HG03095 (cell line): ENCODE data around the gene SERPINA12.

ENCODE experiments used
- ATAC-seq: cut with Tn5 transposase; IDR thresholded peaks from one replicate; pipeline ENCODE4 v1.9.1; 2021; ENCODE audit warnings: moderate library complexity; ENCODE audit not compliant: unreplicated experiment

SERPINA12 gene

DNA sequence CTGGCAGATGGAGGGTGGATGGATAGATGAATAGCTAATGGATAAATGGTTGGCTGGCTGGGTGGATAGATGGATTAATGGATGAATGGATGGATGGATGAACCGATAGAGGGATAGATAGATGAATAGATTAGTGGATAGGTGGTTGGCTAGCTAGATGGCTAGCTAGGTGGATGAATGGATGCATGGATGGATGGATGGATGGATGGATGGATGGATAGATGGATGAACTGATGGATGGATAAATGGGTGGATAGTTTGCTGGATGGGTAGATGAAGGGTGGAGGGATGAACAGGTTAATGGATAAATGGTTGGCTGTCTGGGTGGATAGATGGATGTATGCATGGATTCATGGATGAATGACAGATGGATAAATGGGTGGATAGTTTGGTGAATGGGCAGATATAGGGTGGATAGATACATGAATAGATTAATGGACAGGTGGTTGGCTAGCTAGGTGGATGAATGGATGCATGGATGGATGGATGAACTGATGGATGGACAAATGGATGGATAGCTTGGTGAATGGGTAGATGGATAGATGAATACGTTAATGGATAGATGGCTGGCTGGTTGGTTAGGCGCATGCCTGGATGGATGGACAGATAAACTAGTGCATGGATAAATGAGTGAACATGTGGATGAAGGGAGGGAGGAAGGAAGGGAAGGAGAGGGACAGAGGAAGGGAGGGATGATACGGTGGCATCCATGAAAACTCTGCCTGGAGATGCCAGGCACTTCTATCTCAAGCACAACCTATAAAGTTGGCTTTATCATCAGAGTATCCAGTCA is 41.3 kb downstream of the SERPINA12 start:
- ATAC-seq: no peak

GRCh38 chr14:94466706-94467370 is 42.4 kb downstream of the SERPINA12 start:
- ATAC-seq: no peak

DNA sequence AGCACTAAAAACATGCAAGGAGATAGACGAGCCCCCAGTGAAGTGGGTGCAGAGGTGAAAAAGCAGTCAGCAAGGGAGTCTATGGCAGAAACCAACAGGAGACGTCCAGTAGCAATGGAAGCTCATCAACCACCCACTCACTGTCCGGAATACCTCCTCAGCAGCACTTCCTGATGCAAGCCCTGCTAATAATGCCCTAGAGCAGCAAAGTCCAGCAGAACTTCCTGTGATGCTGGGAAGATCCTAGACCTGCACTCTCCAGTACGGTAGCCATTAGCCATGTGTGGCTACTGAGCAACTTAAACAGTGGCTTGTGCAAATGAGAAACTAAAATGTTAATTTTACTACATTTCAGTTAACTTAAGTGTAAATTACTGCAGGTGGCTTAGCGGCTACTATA is 44.2 kb downstream of the SERPINA12 start:
- no peak for ATAC-seq

DNA sequence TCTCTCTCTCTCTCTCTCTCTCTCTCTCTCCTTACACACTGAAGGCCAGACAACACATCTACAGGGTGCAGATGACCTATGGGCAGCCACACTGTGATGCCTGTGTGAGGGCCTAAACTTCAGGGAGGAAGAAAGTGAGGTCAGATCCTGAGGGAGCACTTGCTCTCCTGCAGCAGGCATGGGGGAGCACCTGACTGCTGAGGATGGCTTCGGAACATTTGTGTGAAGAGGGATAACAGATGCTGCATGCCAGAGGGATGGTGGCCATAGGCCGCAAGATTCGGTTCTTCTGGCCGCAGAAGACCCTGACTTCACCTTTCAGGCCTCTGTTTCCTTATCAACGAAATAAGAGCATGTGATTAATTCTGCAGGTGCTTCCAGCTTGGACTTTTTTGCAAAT is 45.0 kb downstream of the SERPINA12 start:
- no peak for ATAC-seq

DNA sequence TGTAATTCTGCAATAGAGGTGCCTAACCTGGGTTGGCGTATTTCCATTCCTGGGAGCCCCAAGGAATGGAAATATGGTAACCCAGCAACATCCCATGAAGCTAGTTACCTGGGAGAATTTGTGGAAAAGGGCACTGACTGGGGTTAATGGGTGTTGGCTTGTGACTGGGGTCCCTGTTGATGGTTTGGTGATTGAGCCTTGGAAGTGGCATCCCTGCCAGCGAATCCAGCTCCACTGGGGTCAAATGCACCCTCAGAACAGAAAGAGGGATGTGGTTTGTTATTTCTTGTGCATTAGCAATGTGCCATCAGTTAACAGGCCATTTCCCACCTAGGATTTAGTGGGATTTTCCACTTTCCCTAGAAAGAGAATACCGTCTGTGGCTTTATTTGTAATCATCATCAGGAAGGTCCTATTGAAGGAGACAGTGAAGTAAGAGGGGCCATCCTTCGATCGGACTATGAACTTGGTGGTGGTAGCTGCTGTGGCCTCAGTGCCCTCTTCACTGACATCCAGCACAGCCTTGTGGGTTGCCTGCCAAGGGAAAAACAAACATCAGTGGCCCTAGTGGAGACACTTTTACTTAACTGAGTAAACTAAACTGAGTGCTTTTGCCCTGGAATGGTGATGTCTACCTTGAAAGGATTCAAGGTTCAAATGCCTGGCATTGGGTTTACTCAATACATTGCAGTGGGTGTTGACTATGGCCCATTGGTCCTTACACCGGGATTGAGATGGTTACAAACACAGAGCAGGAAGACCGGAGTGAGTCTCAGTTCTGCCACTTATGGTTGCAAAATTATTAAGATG is 46.3 kb downstream of the SERPINA12 start:
- ATAC-seq: no peak

- no peak for ATAC-seq
These were observed 47.1 kb downstream of the SERPINA12 start for GRCh38 chr14:94462219-94462551.

GRCh38 chr14:94461526-94462218 is 47.6 kb downstream of the SERPINA12 start:
- no peak for ATAC-seq

DNA sequence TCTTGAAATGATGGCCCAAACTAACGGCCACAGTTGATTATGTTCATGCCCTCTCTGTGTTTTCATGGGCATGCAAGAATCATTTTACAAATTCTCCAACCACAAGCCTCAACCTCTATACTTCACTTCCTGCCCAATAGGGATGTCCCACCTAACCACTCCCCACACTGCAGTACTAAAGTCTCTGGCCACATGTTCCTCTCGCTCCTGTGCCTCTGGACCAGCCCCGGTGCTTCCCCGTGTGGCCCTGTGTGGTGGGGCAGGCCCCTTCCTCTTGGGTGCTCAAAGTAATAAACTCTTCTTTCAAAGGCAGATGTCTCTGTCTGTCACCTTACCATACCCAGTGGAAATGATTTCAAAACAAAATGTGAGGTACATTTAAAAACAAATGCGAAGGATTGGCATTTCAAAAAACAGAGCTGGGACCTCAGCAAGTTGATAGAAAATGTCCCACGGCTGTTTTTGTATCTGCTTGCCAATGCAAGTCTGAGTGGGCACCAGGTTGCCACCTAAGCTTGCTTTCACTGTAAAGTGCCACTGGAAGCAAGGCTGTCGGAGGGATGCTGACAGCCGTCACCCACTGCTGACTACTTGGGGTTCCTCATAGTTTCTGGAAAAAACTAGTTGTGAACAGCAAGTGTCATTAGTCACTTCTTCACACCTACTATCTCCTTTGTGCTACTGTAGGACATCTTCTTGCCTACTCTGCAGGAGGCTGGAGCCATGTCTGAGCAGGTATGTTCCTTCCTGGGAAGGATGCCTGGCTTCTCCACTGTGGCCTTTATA is 48.4 kb downstream of the SERPINA12 start:
- ATAC-seq: no peak

DNA sequence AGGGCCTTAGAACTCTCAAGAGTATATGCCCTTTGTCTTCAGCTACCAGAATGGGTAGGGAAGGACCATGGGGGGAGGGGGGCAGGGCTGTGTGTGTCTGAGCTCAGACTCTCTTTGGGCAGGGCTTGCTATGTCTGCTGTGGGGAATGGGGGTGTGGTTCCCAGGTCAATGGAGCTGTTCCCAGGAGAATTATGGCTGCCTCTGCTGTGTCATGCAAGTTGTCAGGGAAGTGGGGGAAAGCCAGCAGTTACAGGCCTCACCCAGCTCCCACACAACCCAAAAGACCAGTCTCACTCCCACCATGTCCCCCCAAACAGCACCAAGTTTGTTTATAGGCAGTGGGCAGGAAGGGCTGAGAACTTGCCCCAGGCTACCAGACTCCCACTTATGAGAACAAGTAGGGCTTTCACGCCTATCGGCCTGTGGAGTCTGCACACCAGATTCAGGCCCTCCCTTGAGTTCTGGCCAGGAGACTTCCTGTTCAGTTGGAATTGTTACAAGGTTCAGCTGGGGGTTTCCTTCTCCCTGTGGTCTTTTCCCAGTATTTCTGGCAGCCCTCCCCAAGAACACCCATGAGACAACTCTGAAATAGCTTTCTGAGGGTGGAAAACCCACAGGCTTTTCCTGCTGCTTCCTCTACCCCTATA is 50.6 kb downstream of the SERPINA12 start:
- no peak for ATAC-seq

DNA sequence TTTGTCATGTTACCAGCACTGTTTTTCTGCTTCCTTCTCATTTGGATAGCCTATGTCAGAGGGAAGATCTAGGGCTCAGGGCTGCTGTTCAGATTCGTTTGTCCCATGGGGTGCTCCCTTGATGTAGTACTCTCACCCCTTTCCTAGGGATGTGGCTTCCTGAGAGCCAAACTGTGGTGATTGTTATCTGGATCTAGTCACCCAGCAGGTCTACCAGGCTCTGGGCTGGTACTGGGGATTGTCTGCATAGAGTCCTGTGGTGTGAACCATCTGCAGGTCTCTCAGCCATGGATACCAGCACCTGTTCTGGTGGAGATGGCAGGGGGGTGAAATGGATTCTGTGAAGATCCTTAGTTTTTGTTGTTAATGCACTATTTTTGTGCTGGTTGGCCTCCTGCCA is 51.2 kb downstream of the SERPINA12 start:
- no peak for ATAC-seq

DNA sequence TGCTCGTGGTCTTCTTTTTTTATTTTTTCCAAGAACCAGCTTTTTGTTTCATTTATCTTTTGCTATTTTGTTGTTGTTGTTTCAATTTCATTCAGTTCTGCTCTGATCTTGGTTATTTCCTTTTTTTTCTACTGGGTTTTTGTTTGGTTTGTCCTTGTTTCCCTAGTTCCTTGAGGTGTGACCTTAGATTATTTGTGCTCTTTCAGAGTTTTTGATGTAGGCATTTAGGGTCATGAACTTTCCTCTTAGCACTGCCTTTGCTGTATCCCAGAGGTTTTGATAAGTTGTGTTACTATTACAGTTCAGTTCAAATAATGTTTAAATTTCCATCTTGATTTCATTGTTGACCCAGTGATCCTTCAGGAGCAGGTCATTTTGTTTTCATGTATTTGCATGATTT is 53.3 kb downstream of the SERPINA12 start:
- no peak for ATAC-seq

DNA sequence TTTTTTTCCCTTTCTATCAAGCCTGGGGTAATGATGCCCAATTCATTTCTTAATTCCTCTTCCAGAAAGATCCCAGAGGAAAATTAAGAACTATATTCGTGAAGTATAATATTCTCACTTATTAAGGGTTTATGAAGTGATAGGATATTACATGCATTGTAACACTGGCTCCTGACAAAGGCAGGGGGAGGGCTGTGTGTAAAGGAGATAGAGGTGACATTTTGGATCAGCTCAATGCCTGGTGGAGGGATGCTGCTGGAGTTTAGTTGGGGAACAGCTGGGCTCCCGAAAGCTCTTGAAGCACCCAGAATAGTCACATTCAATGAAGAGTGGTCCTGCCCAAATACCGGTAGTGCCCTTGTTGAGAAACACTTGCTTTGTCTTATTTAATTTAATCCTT is 57.4 kb downstream of the SERPINA12 start:
- no peak for ATAC-seq

DNA sequence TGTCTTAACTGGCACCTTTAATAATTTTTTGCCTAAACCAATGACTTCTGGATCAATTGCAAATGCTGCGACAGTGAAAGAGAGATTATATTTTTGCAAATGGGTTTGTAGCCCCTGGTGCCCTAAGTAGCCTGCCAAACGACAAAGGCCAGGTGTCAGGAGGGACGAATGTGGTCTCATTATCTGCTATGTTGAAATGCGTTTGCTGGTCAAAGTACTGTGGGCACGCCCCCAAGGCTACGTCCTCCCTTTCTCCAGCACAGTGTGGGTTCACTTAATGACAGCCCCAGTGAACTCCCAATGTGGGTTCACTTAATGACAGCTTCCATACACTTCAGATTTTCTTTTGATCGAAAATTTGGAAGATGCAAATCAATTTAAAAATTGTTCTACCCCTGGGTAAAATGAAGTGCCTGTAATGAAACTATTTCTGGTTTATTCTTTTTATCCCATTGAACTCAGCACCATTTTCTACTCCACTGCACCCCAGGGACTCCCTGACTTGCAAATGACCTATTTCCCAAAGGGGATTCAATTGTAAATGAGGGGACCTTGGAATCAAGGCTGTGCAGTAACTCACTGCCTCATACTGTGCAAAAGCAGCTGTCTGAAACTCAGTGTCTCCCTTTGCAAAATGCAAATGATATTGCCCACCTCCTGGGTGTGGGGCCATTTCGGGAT is 58.0 kb downstream of the SERPINA12 start:
- ATAC-seq: no peak

- no peak for ATAC-seq
These were observed 58.6 kb downstream of the SERPINA12 start for GRCh38 chr14:94450722-94451090.

DNA sequence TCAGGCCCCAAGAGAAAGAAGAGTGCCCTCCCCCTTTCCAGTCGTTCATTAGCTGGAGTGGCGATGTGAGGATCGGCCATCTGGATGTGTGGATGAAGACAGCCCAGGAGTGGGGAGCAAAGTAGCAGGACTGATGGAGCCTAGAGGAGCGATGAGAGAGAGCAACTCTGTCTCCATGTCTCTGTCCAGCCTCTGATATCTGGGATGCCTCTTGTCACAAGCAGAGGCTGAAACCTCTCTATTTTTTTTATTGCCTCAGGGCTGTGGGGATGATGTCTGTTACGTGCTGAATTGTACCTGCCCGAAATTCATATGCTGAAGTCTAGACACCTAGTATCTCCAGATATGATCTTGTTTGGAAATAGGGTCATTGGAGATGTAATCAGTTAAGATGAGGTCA is 59.3 kb downstream of the SERPINA12 start:
- no peak for ATAC-seq

DNA sequence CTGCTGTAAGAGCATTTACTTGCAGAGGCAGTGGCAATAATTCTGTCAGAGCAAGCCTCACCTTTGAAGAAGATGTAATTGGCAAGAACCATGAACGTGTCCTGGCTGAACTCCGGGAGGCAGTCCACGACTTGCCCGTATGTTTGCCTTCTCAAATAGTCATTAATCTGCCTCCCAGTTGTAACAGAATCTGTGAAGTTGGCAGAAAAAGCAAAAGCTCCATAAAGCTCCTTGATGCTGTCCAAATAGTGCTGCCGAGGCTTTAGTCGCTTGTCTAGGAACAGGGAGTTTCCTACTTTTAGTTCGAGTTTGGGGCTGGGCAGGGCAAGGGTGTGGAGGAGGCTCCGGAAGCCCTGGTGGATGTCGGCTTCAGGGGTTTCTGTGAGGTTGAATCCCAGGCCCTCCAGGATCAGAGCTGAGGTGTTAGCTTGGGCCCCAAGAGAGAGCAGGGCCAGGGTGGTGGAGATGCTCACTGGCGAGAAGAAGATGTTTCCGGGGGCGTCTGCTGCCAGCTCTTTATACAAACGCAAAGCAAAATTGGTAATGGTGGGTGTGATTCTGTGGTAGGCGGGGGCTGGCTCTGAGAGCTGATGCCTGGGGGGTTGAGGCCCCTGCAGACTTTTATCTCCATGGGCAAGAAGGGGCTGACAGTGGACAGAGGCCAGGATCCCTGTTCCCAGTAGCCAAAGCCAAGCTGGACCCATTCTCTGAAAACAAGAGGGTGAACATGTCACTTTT is 61.0 kb downstream of the SERPINA12 start:
- no peak for ATAC-seq

DNA sequence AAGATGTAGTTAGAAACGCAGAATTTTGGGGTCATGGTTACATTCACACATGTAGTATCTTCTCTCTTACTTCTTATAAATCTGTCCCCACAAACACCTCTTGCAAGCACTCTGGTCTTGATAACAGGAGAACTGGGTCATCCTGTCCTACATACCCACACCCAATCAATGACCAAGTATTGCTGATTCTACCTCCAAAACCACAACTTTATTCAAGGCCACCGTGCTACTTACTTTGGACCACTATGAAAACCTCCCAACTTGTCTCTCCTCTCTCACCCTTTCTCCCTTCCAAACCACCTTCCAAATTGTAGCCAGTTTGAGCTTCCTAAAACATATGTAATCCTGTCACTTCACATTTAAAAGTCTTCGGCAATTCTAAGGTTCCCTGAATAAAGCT is 62.1 kb downstream of the SERPINA12 start:
- ATAC-seq: no peak

- ATAC-seq: no peak
These were observed 63.1 kb downstream of the SERPINA12 start for GRCh38 chr14:94446126-94446525.

DNA sequence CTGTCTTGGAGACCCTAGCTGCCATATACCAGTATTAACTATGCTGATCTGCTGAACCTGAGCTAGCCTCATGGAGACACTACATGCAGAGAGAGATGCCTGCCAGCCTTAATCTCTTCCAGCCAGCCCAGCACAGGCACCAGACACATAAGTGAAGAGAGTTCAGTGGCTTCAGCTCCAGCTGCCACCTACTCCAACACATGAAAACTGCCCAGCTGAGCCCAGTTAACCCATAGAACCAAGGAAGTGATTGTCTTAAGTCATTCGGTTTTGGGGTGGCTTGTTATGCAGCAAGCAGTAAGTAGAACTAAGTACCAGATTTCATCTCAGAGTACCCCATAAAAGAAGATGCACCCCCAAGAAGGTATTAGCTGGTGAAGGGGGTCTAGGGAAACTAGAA is 64.3 kb downstream of the SERPINA12 start:
- ATAC-seq: no peak
